SK-N-SH (cell line): Measurements from ENCODE around the gene MSANTD7. TPM values are rescaled to one million over a fixed set of nuclear protein-coding genes. Genes with fewer than 3 reads are reported as not detected.

Source experiments
- CTCF ChIA-PET: fragments of 300-600, 350-600 bp; formaldehyde crosslinking; extraction: SDS; loops from one replicate; lab custom pipeline; 2021; lab: Yijun Ruan, JAX
- POLR2A ChIA-PET: fragments of 350-600 bp; sonication (Branson Sonifier 250); formaldehyde crosslinking; extraction: SDS; loops from one replicate; lab custom pipeline; 2020; ENCODE audit warnings: antibody characterized with exemption, inconsistent platforms; lab: Yijun Ruan, JAX
- DNase-seq: peaks from one replicate; pipeline ENCODE4 v3.0.0; 2012
- H2AFZ ChIP-seq: fragments of 200-600 bp; sonication (generic); 2 replicates; pipeline ENCODE4 v1.8.1; 2016; ENCODE audit warnings: antibody characterized with exemption, mild to moderate bottlenecking, low read depth
- H3F3A ChIP-seq: fragments of 200-600 bp; sonication (generic); replicated peaks from 2 replicates; pipeline ENCODE3; 2016; ENCODE audit warnings: antibody characterized with exemption, mild to moderate bottlenecking; ENCODE audit not compliant: insufficient read depth
- H3K27ac ChIP-seq, 2 experiments: fragments of 200-500 bp in 1 of 2; fragments of 200-600 bp in 1 of 2; sonication (Bioruptor generic) in 1 of 2; sonication (generic), shearing (Covaris generic) in 1 of 2; 2 replicates each; pipeline versions ENCODE4 v1.5.1 to v1.6.1; 2014 to 2016; ENCODE audit warnings: low read depth in 2 of 2, inconsistent platforms in 1 of 2, low read length in 1 of 2, mild to moderate bottlenecking in 1 of 2, mixed read lengths in 1 of 2
- H3K27me3 ChIP-seq: fragments of 200-600 bp; sonication (generic), shearing (Covaris generic); 2 replicates; pipeline ENCODE4 v1.6.1; 2016; ENCODE audit warnings: mixed run types; ENCODE audit not compliant: insufficient read depth
- H3K36me3 ChIP-seq, 2 experiments: fragments of 200-500 bp in 1 of 2; fragments of 200-600 bp in 1 of 2; sonication (Bioruptor generic) in 1 of 2; sonication (generic) in 1 of 2; replicated peaks in 1 of 2; 2 replicates each; pipeline versions ENCODE3 to v1.5.1; 2014 to 2016; ENCODE audit warnings: low read length in 1 of 2, mild to moderate bottlenecking in 1 of 2; ENCODE audit not compliant: insufficient read depth in 2 of 2, control insufficient read depth in 1 of 2
- H3K4me1 ChIP-seq, 2 experiments: fragments of 200-500 bp in 1 of 2; fragments of 200-600 bp in 1 of 2; sonication (Bioruptor generic) in 1 of 2; sonication (generic), shearing (Covaris generic) in 1 of 2; 2 replicates each; pipeline versions ENCODE4 v1.5.1 to v1.6.1; 2014 to 2016; ENCODE audit warnings: low read depth in 1 of 2, low read length in 1 of 2, mixed run types in 1 of 2; ENCODE audit not compliant: insufficient read depth in 2 of 2, control insufficient read depth in 1 of 2
- H3K4me2 ChIP-seq: fragments of 200-600 bp; sonication (generic), shearing (Covaris generic); 2 replicates; pipeline ENCODE4 v1.6.1; 2017; ENCODE audit warnings: mixed run types
- H3K4me3 ChIP-seq, 2 experiments: fragments of 200-500 bp in 1 of 2; fragments of 200-600 bp in 1 of 2; sonication (Bioruptor generic) in 1 of 2; sonication (generic), shearing (Covaris generic) in 1 of 2; 2 replicates each; pipeline versions ENCODE4 v1.5.1 to v1.8.1; 2014 to 2016; ENCODE audit warnings: low read depth in 2 of 2, inconsistent platforms in 1 of 2, low read length in 1 of 2, mild to moderate bottlenecking in 1 of 2, mixed read lengths in 1 of 2, moderate library complexity in 1 of 2
- H3K79me2 ChIP-seq: fragments of 200-600 bp; sonication (generic); 2 replicates; pipeline ENCODE4 v1.8.1; 2017; ENCODE audit warnings: mild to moderate bottlenecking; ENCODE audit not compliant: insufficient read depth
- H3K9ac ChIP-seq: fragments of 200-600 bp; sonication (generic); 2 replicates; pipeline ENCODE4 v1.6.1; 2017; ENCODE audit warnings: mixed run types
- H3K9me2 ChIP-seq: fragments of 200-600 bp; sonication (generic); 2 replicates; pipeline ENCODE4 v1.6.1; 2017; ENCODE audit warnings: mixed run types
- H3K9me3 ChIP-seq: fragments of 200-600 bp; sonication (generic); 2 replicates; pipeline ENCODE4 v1.6.1; 2017; ENCODE audit warnings: mixed run types, mild to moderate bottlenecking, moderate library complexity
- H4K20me1 ChIP-seq: fragments of 200-600 bp; sonication (generic); 2 replicates; pipeline ENCODE4 v1.6.1; 2017; ENCODE audit warnings: mild to moderate bottlenecking, mixed run types; ENCODE audit not compliant: insufficient read depth
- EP300 ChIP-seq, 2 experiments: IDR thresholded peaks; 2 replicates each; pipeline versions ENCODE4 v1.4.0 to v1.6.1; 2012; ENCODE audit warnings: borderline replicate concordance in 1 of 2, low read depth in 1 of 2, low read length in 1 of 2
- FOSL2 ChIP-seq: IDR thresholded peaks from 2 replicates; pipeline ENCODE4 v1.4.0; 2012; ENCODE audit warnings: low read depth, mild to moderate bottlenecking, moderate library complexity, borderline replicate concordance
- FOXJ3 ChIP-seq: sonication (generic); formaldehyde crosslinking; IDR thresholded peaks from 2 replicates; pipeline ENCODE4 v1.5.1; 2020; ENCODE audit warnings: mild to moderate bottlenecking, missing genetic modification reagents
- JUND ChIP-seq: IDR thresholded peaks from 2 replicates; pipeline ENCODE4 v1.4.0; 2012
- MEF2A ChIP-seq: IDR thresholded peaks from 2 replicates; pipeline ENCODE4 v1.4.0; 2012; ENCODE audit warnings: low read depth, borderline replicate concordance
- MXI1 ChIP-seq: IDR thresholded peaks from 2 replicates; pipeline ENCODE4 v1.6.1; 2012; ENCODE audit warnings: mild to moderate bottlenecking, low read depth, low read length, improper control_type of control experiment
- RCOR1 ChIP-seq: fragments of 150-350 bp; IDR thresholded peaks from 2 replicates; pipeline ENCODE4 v1.6.1; 2017; ENCODE audit warnings: antibody characterized with exemption, low read length
- RXRA ChIP-seq: IDR thresholded peaks from 2 replicates; pipeline ENCODE4 v1.4.0; 2012; ENCODE audit warnings: low read depth, mild to moderate bottlenecking, borderline replicate concordance
- SMC3 ChIP-seq: IDR thresholded peaks from 2 replicates; pipeline ENCODE4 v1.6.1; 2012; ENCODE audit warnings: low read depth, low read length, improper control_type of control experiment
- TAF1 ChIP-seq: IDR thresholded peaks from 2 replicates; pipeline ENCODE4 v1.6.1; 2012; ENCODE audit warnings: low read depth, mild to moderate bottlenecking, low read length, moderate library complexity, borderline replicate concordance
- TCF12 ChIP-seq: IDR thresholded peaks from 2 replicates; pipeline ENCODE4 v1.4.0; 2012
- WGBS: methylation state at CpG from one replicate; pipeline ENCODE4 v1.1.6; 2017; ENCODE audit warnings: low lambda C conversion rate; 5-methylcytosine and 5-hydroxymethylcytosine counted together
- polyA plus RNA-seq, 3 experiments: library from polyadenylated mRNA; depleted of rRNA; stranded (reverse); fragments of >200 nt; gene quantifications; 2 replicates each; pipeline ENCODE4 v1.2.3, GENCODE V29; 2012
- TF ChIP-seq, protein P1 (sequence below): IDR thresholded peaks from 2 replicates; pipeline ENCODE4 v1.4.0; 2012; ENCODE audit warnings: low read depth
- TF ChIP-seq, protein P2 (sequence below): IDR thresholded peaks from 2 replicates; pipeline ENCODE4 v1.6.1; 2012; ENCODE audit warnings: mild to moderate bottlenecking, low read depth, low read length, moderate library complexity
- TF ChIP-seq, protein P3 (sequence below): IDR thresholded peaks from 2 replicates; pipeline ENCODE4 v1.4.0; 2012; ENCODE audit warnings: low read depth, borderline replicate concordance
- TF ChIP-seq, protein P4 (sequence below): IDR thresholded peaks from 2 replicates; pipeline ENCODE4 v1.4.0; 2012; ENCODE audit warnings: low read depth, borderline replicate concordance
- TF ChIP-seq, protein P5 (sequence below): fragments of 200-600 bp; sonication (generic); IDR thresholded peaks from 2 replicates; pipeline ENCODE4 v1.6.1; 2017; ENCODE audit warnings: antibody characterized with exemption, mild to moderate bottlenecking, moderate library complexity

Gene MSANTD7
- polyA plus RNA-seq, 1 of the 3 experiments (the other 2 are of a cell fraction): 3.2 TPM

DNA sequence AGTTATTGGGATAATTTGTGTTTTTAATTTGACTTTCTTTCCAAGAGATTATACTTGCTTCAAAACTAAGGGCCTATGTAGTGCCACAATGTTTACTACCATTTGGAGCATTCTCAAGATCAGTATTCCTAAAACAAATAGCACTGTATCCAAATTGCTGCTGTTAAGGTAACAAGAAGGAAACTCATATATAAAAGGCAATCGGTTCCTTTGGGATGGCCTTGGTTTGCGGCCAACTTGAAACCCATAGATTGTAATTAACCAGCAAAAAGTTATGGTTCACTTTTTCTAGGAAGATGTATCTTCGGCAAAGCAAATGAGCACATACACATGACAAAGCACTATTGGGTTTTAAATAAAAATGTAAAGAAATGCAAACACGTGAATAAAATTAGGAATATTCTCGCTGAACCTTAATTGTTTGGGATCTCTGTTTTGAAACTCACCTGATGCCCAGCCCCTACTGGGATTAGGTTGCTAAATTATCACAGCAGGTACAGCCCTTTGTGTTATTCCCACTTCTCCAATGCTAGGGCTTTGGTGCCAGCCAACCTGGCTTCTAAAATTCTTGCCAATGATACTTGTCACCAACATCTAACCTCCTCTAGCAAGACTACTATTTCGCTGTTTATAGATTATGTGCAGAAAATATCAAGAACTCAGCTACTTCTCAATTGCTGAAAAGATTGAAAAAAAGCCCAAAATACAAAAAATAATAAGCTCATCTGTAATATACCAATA lies 16.3 kb upstream of the MSANTD7 start:
- Histone ChIP-seq H3K36me3 (no peaks in the 10 kb centered on the region), H3K27ac (no peak overlapping the region), H2AFZ (no peak overlapping the region), H3K9ac (no peak overlapping the region), H3K9me3 (no peaks in the 10 kb centered on the region), H3K9me2 (no peaks in the 10 kb centered on the region), H3K4me3 (no peak overlapping the region), H4K20me1 (no peaks in the 10 kb centered on the region), H3K27me3 (no peaks in the 10 kb centered on the region; the same call in 1 of the 2 replicates), H3K79me2 (no peaks in the 10 kb centered on the region), H3F3A (no peaks in the 10 kb centered on the region), H3K4me1 (peaks cover 0 to 5% of the 10 kb centered on the region in 2 experiments; a peak in 1 of 4 replicates), H3K4me2 (no peak overlapping the region)
- ChIA-PET POLR2A (interaction anchor here (0.9 kb wide), 1 partner anchor 218 kb away, joined by 3 read pairs; no protein-coding TSS in a partner anchor), CTCF (interaction anchor here (1.5 to 4.5 kb wide), 9 partner anchors 12 to 318 kb away, joined by 4 to 54 read pairs (median 6); no protein-coding TSS in a partner anchor)
- no peak for DNase-seq
- TF ChIP-seq, protein P1, sequence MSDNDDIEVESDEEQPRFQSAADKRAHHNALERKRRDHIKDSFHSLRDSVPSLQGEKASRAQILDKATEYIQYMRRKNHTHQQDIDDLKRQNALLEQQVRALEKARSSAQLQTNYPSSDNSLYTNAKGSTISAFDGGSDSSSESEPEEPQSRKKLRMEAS: no peak
- TF ChIP-seq FOSL2 (no peak), RCOR1 (no peak), TCF12 (no peak), TAF1 (no peak), JUND (no peak), RXRA (no peak), SMC3 (no peak), MEF2A (no peak), FOXJ3 (CRISPR knock-in tag) (no peak), MXI1 (no peak), EP300 (IDR thresholded peaks at IDR 0.05; ENCODE audit: borderline replicate concordance in 1 of 2, low read depth in 1 of 2, low read length in 1 of 2) (no peak)
- TF ChIP-seq, protein P2, sequence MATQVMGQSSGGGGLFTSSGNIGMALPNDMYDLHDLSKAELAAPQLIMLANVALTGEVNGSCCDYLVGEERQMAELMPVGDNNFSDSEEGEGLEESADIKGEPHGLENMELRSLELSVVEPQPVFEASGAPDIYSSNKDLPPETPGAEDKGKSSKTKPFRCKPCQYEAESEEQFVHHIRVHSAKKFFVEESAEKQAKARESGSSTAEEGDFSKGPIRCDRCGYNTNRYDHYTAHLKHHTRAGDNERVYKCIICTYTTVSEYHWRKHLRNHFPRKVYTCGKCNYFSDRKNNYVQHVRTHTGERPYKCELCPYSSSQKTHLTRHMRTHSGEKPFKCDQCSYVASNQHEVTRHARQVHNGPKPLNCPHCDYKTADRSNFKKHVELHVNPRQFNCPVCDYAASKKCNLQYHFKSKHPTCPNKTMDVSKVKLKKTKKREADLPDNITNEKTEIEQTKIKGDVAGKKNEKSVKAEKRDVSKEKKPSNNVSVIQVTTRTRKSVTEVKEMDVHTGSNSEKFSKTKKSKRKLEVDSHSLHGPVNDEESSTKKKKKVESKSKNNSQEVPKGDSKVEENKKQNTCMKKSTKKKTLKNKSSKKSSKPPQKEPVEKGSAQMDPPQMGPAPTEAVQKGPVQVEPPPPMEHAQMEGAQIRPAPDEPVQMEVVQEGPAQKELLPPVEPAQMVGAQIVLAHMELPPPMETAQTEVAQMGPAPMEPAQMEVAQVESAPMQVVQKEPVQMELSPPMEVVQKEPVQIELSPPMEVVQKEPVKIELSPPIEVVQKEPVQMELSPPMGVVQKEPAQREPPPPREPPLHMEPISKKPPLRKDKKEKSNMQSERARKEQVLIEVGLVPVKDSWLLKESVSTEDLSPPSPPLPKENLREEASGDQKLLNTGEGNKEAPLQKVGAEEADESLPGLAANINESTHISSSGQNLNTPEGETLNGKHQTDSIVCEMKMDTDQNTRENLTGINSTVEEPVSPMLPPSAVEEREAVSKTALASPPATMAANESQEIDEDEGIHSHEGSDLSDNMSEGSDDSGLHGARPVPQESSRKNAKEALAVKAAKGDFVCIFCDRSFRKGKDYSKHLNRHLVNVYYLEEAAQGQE: no peak
- TF ChIP-seq, protein P3, sequence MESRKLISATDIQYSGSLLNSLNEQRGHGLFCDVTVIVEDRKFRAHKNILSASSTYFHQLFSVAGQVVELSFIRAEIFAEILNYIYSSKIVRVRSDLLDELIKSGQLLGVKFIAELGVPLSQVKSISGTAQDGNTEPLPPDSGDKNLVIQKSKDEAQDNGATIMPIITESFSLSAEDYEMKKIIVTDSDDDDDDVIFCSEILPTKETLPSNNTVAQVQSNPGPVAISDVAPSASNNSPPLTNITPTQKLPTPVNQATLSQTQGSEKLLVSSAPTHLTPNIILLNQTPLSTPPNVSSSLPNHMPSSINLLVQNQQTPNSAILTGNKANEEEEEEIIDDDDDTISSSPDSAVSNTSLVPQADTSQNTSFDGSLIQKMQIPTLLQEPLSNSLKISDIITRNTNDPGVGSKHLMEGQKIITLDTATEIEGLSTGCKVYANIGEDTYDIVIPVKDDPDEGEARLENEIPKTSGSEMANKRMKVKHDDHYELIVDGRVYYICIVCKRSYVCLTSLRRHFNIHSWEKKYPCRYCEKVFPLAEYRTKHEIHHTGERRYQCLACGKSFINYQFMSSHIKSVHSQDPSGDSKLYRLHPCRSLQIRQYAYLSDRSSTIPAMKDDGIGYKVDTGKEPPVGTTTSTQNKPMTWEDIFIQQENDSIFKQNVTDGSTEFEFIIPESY: no peak
- TF ChIP-seq, protein P4, sequence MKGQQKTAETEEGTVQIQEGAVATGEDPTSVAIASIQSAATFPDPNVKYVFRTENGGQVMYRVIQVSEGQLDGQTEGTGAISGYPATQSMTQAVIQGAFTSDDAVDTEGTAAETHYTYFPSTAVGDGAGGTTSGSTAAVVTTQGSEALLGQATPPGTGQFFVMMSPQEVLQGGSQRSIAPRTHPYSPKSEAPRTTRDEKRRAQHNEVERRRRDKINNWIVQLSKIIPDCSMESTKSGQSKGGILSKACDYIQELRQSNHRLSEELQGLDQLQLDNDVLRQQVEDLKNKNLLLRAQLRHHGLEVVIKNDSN: no peak
- TF ChIP-seq, protein P5, sequence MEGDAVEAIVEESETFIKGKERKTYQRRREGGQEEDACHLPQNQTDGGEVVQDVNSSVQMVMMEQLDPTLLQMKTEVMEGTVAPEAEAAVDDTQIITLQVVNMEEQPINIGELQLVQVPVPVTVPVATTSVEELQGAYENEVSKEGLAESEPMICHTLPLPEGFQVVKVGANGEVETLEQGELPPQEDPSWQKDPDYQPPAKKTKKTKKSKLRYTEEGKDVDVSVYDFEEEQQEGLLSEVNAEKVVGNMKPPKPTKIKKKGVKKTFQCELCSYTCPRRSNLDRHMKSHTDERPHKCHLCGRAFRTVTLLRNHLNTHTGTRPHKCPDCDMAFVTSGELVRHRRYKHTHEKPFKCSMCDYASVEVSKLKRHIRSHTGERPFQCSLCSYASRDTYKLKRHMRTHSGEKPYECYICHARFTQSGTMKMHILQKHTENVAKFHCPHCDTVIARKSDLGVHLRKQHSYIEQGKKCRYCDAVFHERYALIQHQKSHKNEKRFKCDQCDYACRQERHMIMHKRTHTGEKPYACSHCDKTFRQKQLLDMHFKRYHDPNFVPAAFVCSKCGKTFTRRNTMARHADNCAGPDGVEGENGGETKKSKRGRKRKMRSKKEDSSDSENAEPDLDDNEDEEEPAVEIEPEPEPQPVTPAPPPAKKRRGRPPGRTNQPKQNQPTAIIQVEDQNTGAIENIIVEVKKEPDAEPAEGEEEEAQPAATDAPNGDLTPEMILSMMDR: no peak
- 81% methylated on average over 6 of the region's 6 CpGs for WGBS
